Measurements from ENCODE around the gene LGALS7.

DNA sequence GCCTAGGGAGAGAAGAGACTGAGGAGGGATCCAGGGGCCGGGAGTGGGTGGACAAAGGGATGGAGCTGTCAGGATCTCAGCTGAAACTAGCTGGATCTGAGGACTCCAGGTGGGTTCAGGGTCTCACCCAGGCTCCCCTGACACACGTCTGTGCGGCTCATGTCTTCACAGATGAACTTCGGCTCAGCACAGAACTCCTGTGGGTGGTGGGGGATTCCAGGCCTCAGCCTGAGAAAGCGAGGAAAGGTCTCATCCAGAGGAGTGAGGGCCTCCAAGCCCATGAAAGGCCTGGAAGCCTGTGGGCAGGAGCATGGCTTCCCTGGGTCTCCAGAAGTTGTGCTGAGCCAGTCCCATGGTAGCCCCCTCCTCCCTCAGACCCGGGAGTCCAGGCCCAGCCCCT, 30.4 kb downstream of the LGALS7 start:
- TF ChIP-seq, protein P1, sequence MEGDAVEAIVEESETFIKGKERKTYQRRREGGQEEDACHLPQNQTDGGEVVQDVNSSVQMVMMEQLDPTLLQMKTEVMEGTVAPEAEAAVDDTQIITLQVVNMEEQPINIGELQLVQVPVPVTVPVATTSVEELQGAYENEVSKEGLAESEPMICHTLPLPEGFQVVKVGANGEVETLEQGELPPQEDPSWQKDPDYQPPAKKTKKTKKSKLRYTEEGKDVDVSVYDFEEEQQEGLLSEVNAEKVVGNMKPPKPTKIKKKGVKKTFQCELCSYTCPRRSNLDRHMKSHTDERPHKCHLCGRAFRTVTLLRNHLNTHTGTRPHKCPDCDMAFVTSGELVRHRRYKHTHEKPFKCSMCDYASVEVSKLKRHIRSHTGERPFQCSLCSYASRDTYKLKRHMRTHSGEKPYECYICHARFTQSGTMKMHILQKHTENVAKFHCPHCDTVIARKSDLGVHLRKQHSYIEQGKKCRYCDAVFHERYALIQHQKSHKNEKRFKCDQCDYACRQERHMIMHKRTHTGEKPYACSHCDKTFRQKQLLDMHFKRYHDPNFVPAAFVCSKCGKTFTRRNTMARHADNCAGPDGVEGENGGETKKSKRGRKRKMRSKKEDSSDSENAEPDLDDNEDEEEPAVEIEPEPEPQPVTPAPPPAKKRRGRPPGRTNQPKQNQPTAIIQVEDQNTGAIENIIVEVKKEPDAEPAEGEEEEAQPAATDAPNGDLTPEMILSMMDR (IDR thresholded peaks at IDR 0.05): no peak
- no peak for TF ChIP-seq POLR2A (IDR thresholded peaks at IDR 0.05)

Measured in prostate gland (tissue), 2 donors.